GM12873 (cell line): ENCODE data around the gene ZBTB14.

Experiments
- TF ChIP-seq, protein P1 (sequence below): IDR thresholded peaks from 2 replicates; pipeline ENCODE4 v1.5.1; 2012; ENCODE audit warnings: low read depth, mild to moderate bottlenecking, moderate library complexity, low read length, control low read depth; ENCODE audit not compliant: insufficient read depth; ENCODE audit errors: missing control alignments

ZBTB14 gene

DNA sequence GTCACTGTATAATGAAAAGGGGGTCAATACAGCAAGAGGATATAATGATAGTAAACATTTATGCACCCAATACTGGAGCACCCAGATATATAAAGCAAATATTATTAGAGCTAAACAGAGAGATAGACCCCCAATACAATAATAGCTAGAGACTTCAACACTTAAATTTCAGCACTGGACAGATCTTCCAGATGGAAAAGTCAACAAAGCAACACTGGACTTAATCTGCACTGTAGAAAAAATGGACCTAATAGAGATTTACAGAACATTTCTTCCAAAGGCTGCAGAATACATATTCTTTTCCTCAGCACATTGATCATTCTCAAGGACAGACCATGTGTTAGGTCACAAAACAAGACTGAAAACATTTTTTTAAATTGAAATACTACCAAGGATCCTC lies 26.7 kb downstream of the ZBTB14 start:
- TF ChIP-seq, protein P1, sequence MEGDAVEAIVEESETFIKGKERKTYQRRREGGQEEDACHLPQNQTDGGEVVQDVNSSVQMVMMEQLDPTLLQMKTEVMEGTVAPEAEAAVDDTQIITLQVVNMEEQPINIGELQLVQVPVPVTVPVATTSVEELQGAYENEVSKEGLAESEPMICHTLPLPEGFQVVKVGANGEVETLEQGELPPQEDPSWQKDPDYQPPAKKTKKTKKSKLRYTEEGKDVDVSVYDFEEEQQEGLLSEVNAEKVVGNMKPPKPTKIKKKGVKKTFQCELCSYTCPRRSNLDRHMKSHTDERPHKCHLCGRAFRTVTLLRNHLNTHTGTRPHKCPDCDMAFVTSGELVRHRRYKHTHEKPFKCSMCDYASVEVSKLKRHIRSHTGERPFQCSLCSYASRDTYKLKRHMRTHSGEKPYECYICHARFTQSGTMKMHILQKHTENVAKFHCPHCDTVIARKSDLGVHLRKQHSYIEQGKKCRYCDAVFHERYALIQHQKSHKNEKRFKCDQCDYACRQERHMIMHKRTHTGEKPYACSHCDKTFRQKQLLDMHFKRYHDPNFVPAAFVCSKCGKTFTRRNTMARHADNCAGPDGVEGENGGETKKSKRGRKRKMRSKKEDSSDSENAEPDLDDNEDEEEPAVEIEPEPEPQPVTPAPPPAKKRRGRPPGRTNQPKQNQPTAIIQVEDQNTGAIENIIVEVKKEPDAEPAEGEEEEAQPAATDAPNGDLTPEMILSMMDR: no peak

- TF ChIP-seq, protein P1: no peak
These were observed 28.8 kb downstream of the ZBTB14 start for GRCh38 chr18:5266721-5267120.

- TF ChIP-seq, protein P1: no peak
These were observed 41.6 kb downstream of the ZBTB14 start for GRCh38 chr18:5253910-5254309.

DNA sequence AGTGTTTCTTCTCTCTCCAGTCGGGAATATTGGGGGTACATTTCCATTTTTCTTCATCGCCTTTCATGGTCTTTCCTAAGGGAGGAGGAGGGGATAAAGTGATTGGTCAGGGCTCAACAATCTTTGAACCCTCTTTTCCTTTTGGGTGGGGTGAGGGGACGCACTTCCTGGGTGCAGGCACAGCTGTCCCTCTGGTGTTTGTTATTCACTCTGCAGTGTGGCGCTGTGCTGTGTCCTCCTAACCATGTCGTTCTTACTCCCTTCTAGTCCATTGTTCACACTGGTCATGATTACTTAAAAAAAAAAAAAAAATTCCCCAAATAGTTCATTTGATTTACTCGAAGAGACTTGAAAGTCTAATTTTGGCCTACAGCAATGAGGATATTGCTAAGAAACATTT lies 44.4 kb downstream of the ZBTB14 start:
- TF ChIP-seq, protein P1: no peak

DNA sequence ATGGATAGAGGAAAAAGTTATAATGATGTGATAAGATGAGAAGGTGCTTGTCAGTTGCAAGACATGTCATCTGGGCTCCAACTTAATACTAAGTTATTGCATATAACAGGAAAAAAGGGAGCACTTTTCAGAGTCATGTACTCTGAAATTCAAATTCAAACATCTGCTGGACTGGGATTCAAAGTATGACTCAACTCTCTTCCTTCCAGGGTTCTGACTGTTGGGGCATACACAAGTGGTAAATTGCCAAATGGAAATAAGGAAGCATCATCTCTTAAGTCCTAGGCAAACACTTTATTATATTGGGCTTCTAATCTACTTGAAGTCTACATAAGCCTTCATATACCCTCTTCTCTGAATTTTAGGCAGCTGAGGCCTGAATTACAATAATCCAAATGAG lies 44.9 kb downstream of the ZBTB14 start:
- TF ChIP-seq, protein P1: no peak

DNA sequence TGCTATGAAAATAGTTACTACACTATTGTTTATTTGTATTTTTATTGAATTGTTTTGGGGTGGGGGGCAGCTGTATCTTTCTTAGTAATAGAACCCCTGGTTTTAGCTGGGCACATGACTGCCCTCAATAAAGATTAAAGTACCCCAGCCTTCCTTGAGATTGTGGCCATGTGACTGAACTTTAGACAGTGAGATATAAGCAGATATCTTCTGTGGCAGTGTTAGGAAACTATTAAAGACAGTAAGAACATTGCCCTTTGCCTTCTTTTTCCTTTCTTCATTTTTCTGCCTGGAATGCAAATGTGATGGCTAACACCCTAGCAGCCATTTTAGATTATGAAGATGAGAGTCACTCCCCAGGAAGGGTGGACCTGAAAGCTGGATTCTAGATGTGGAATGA lies 50.6 kb downstream of the ZBTB14 start:
- TF ChIP-seq, protein P1: no peak

- TF ChIP-seq, protein P1: no peak
These were observed 56.1 kb downstream of the ZBTB14 start for GRCh38 chr18:5239447-5239846.
